GM23338 (cell line): ENCODE results near the gene VKORC1L1.

ENCODE experiments used
- CTCF ChIP-seq, 2 experiments: fragments of 200-600 bp in 1 of 2; sonication (generic) in 1 of 2; conservative IDR thresholded peaks; 2 replicates each; pipeline versions ENCODE4 v1.5.1 to v1.6.1; 2016 to 2017; ENCODE audit warnings: antibody characterized with exemption in 2 of 2, low read depth in 2 of 2, mild to moderate bottlenecking in 2 of 2, moderate library complexity in 1 of 2
- ETS1 ChIP-seq: IDR thresholded peaks from 2 replicates; pipeline ENCODE4 v1.6.1; 2016; ENCODE audit warnings: antibody characterized with exemption
- REST ChIP-seq: IDR thresholded peaks from one replicate; pipeline ENCODE4 v1.6.1; 2018; ENCODE audit warnings: antibody characterized with exemption; ENCODE audit not compliant: unreplicated experiment

GRCh38 chr7:65938336-65938895 lies 65.5 kb downstream of the VKORC1L1 start:
- no peak for TF ChIP-seq CTCF (conservative IDR thresholded peaks at IDR 0.05; ENCODE audit: low read depth in 2 of 2)
- TF ChIP-seq REST = no peak
- no peak for TF ChIP-seq ETS1
